HEK293 (cell line): ENCODE data around the gene APLP2.

Experiments used
- CTCF ChIP-seq: fragments of 450-650 bp; formaldehyde crosslinking; IDR thresholded peaks from 2 replicates; pipeline ENCODE4 v1.5.1; 2016; ENCODE audit warnings: missing biosample characterization, missing genetic modification characterization
- KLF7 ChIP-seq: fragments of 450-650 bp; formaldehyde crosslinking; IDR thresholded peaks from 2 replicates; pipeline ENCODE4 v1.5.1; 2016; ENCODE audit warnings: missing biosample characterization, missing genetic modification characterization, borderline replicate concordance
- SETDB1 ChIP-seq: IDR thresholded peaks from one replicate; pipeline ENCODE4 v1.6.1; 2017; ENCODE audit warnings: mild to moderate bottlenecking, low read length, moderate library complexity, mixed read lengths; ENCODE audit not compliant: insufficient read length
- ZBTB1 ChIP-seq: fragments of 450-650 bp; formaldehyde crosslinking; IDR thresholded peaks from 2 replicates; pipeline ENCODE4 v1.5.1; 2016; ENCODE audit warnings: missing biosample characterization, missing genetic modification characterization
- ZFP37 ChIP-seq: fragments of 450-650 bp; formaldehyde crosslinking; IDR thresholded peaks from 2 replicates; pipeline ENCODE4 v1.5.1; 2016; ENCODE audit warnings: missing biosample characterization, missing genetic modification characterization
- ZNF274 ChIP-seq, 2 experiments: fragments of 200-500 bp in 1 of 2; fragments of 450-650 bp in 1 of 2; sonication (Bioruptor generic) in 1 of 2; formaldehyde crosslinking in 1 of 2; IDR thresholded peaks; 2 replicates each; pipeline versions ENCODE4 v1.5.1 to v1.6.1; 2014 to 2016; ENCODE audit warnings: borderline replicate concordance in 1 of 2, inconsistent platforms in 1 of 2, low read length in 1 of 2, missing biosample characterization in 1 of 2, missing genetic modification characterization in 1 of 2
- ZNF473 ChIP-seq: fragments of 450-650 bp; formaldehyde crosslinking; IDR thresholded peaks from 2 replicates; pipeline ENCODE4 v1.5.1; 2017; ENCODE audit warnings: missing biosample characterization, missing genetic modification characterization
- ZNF514 ChIP-seq: fragments of 450-650 bp; formaldehyde crosslinking; IDR thresholded peaks from 2 replicates; pipeline ENCODE4 v1.5.1; 2016; ENCODE audit warnings: missing biosample characterization, missing genetic modification characterization
- ZNF571 ChIP-seq: fragments of 450-650 bp; formaldehyde crosslinking; IDR thresholded peaks from 2 replicates; pipeline ENCODE4 v1.5.0; 2017; ENCODE audit warnings: missing biosample characterization, missing genetic modification characterization
- TF ChIP-seq, protein P1 (sequence below): fragments of 450-650 bp; formaldehyde crosslinking; IDR thresholded peaks from 2 replicates; pipeline ENCODE4 v1.5.1; 2016; ENCODE audit warnings: missing biosample characterization, missing genetic modification characterization
- TF ChIP-seq, protein P2 (sequence below): fragments of 450-650 bp; formaldehyde crosslinking; IDR thresholded peaks from 2 replicates; pipeline ENCODE4 v1.5.1; 2016; ENCODE audit warnings: missing biosample characterization, missing genetic modification characterization
- TF ChIP-seq, protein P3 (sequence below): fragments of 450-650 bp; formaldehyde crosslinking; IDR thresholded peaks from 2 replicates; pipeline ENCODE4 v1.5.1; 2016; ENCODE audit warnings: missing biosample characterization, missing genetic modification characterization, low read depth
- TF ChIP-seq, protein P4 (sequence below): fragments of 450-650 bp; formaldehyde crosslinking; IDR thresholded peaks from 2 replicates; pipeline ENCODE4 v1.5.1; 2016; ENCODE audit warnings: missing biosample characterization, missing genetic modification characterization, low read depth

GRCh38 chr11:130115218-130115617 is 45.5 kb downstream of the APLP2 start:
- TF ChIP-seq ZNF514 (tag by site-specific recombination) (no peak), ZNF571 (tag by site-specific recombination) (no peak), KLF7 (no peak), ZBTB1 (no peak), ZNF274 (IDR thresholded peaks at IDR 0.05; ENCODE audit: low read length) (no peak), ZNF274 (tag by site-specific recombination; IDR thresholded peaks at IDR 0.05; ENCODE audit: borderline replicate concordance) (no peak), CTCF (tag by site-specific recombination) (no peak), ZNF473 (tag by site-specific recombination) (no peak), ZFP37 (tag by site-specific recombination) (no peak), SETDB1 (no peak)
- TF ChIP-seq, protein P1, sequence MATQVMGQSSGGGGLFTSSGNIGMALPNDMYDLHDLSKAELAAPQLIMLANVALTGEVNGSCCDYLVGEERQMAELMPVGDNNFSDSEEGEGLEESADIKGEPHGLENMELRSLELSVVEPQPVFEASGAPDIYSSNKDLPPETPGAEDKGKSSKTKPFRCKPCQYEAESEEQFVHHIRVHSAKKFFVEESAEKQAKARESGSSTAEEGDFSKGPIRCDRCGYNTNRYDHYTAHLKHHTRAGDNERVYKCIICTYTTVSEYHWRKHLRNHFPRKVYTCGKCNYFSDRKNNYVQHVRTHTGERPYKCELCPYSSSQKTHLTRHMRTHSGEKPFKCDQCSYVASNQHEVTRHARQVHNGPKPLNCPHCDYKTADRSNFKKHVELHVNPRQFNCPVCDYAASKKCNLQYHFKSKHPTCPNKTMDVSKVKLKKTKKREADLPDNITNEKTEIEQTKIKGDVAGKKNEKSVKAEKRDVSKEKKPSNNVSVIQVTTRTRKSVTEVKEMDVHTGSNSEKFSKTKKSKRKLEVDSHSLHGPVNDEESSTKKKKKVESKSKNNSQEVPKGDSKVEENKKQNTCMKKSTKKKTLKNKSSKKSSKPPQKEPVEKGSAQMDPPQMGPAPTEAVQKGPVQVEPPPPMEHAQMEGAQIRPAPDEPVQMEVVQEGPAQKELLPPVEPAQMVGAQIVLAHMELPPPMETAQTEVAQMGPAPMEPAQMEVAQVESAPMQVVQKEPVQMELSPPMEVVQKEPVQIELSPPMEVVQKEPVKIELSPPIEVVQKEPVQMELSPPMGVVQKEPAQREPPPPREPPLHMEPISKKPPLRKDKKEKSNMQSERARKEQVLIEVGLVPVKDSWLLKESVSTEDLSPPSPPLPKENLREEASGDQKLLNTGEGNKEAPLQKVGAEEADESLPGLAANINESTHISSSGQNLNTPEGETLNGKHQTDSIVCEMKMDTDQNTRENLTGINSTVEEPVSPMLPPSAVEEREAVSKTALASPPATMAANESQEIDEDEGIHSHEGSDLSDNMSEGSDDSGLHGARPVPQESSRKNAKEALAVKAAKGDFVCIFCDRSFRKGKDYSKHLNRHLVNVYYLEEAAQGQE (tag by site-specific recombination) = no peak
- TF ChIP-seq, protein P2, sequence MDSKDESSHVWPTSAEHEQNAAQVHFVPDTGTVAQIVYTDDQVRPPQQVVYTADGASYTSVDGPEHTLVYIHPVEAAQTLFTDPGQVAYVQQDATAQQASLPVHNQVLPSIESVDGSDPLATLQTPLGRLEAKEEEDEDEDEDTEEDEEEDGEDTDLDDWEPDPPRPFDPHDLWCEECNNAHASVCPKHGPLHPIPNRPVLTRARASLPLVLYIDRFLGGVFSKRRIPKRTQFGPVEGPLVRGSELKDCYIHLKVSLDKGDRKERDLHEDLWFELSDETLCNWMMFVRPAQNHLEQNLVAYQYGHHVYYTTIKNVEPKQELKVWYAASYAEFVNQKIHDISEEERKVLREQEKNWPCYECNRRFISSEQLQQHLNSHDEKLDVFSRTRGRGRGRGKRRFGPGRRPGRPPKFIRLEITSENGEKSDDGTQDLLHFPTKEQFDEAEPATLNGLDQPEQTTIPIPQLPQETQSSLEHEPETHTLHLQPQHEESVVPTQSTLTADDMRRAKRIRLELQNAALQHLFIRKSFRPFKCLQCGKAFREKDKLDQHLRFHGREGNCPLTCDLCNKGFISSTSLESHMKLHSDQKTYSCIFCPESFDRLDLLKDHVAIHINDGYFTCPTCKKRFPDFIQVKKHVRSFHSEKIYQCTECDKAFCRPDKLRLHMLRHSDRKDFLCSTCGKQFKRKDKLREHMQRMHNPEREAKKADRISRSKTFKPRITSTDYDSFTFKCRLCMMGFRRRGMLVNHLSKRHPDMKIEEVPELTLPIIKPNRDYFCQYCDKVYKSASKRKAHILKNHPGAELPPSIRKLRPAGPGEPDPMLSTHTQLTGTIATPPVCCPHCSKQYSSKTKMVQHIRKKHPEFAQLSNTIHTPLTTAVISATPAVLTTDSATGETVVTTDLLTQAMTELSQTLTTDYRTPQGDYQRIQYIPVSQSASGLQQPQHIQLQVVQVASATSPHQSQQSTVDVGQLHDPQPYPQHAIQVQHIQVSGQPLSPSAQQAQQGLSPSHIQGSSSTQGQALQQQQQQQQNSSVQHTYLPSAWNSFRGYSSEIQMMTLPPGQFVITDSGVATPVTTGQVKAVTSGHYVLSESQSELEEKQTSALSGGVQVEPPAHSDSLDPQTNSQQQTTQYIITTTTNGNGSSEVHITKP (tag by site-specific recombination) = no peak
- TF ChIP-seq, protein P3, sequence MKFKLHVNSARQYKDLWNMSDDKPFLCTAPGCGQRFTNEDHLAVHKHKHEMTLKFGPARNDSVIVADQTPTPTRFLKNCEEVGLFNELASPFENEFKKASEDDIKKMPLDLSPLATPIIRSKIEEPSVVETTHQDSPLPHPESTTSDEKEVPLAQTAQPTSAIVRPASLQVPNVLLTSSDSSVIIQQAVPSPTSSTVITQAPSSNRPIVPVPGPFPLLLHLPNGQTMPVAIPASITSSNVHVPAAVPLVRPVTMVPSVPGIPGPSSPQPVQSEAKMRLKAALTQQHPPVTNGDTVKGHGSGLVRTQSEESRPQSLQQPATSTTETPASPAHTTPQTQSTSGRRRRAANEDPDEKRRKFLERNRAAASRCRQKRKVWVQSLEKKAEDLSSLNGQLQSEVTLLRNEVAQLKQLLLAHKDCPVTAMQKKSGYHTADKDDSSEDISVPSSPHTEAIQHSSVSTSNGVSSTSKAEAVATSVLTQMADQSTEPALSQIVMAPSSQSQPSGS = no peak
- TF ChIP-seq, protein P4, sequence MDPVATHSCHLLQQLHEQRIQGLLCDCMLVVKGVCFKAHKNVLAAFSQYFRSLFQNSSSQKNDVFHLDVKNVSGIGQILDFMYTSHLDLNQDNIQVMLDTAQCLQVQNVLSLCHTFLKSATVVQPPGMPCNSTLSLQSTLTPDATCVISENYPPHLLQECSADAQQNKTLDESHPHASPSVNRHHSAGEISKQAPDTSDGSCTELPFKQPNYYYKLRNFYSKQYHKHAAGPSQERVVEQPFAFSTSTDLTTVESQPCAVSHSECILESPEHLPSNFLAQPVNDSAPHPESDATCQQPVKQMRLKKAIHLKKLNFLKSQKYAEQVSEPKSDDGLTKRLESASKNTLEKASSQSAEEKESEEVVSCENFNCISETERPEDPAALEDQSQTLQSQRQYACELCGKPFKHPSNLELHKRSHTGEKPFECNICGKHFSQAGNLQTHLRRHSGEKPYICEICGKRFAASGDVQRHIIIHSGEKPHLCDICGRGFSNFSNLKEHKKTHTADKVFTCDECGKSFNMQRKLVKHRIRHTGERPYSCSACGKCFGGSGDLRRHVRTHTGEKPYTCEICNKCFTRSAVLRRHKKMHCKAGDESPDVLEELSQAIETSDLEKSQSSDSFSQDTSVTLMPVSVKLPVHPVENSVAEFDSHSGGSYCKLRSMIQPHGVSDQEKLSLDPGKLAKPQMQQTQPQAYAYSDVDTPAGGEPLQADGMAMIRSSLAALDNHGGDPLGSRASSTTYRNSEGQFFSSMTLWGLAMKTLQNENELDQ (tag by site-specific recombination) = no peak
